Right atrium auricular region (tissue), 2 donors: ENCODE results near the gene LINC00237. TPM values are rescaled to one million over a fixed set of nuclear protein-coding genes. Genes with fewer than 3 reads are reported as not detected.

Source experiments
- DNase-seq: peaks from one replicate; pipeline ENCODE4 v3.0.0-alpha.2; 2019; ENCODE audit warnings: low spot score
- H3K27ac ChIP-seq, 2 donors: fragments of 200-600 bp; sonication (generic); 1 replicate in 1 of 2; 2 replicates in 1 of 2; pipeline ENCODE4 v1.5.1; 2016 to 2019
- H3K27me3 ChIP-seq, 2 donors: fragments of 200-600 bp; sonication (generic); one replicate each; pipeline versions ENCODE4 v1.5.1 to v1.6.0; 2017 to 2019
- H3K36me3 ChIP-seq: fragments of 200-600 bp; sonication (generic); one replicate; pipeline ENCODE4 v1.5.1; 2016
- H3K4me1 ChIP-seq, 2 donors: fragments of 200-600 bp; sonication (generic); one replicate each; pipeline versions ENCODE4 v1.5.1 to v1.6.0; 2017 to 2019
- H3K4me3 ChIP-seq, 2 donors: fragments of 200-600 bp; sonication (generic); 1 replicate in 1 of 2; 2 replicates in 1 of 2; pipeline ENCODE4 v1.5.1; 2017 to 2019; ENCODE audit warnings: mild to moderate bottlenecking in 1 of 2, moderate library complexity in 1 of 2
- H3K9me3 ChIP-seq, 2 donors: fragments of 200-600 bp; sonication (generic); one replicate each; pipeline ENCODE4 v1.5.1; 2019
- total RNA-seq, 2 donors: library from RNA; depleted of rRNA; stranded (reverse); fragments of >200 nt; gene quantifications; one replicate each; pipeline ENCODE4 v1.1.0, GENCODE V29; 2016
- TF ChIP-seq, protein P1 (sequence below), 2 donors: fragments of 200-600 bp; sonication (generic); IDR thresholded peaks; one replicate each; pipeline ENCODE4 v1.5.1; 2019; ENCODE audit warnings: antibody characterized with exemption in 2 of 2

LINC00237 gene
- total RNA-seq, 2 donors from 2014 or later = not detected

DNA sequence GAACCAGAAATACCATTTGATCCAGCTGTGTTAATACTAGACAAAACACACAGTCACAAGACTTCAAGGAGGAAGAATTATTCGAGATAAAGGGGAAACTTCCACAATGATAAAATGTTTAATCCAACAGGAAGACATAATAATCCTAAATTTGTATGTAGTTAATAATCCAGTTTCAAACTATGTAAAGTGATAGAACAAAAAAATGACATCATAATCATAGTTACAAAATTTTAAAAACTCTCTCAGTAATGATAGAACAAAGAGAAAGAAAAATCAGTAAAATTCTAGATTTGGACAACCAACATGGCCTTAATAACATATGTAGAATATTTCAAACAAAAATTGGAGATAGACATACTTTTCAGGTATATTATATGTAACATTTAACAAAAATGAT lies 38.9 kb downstream of the LINC00237 start:
- H3K4me3 ChIP-seq = no peak overlapping the region
- no peak overlapping the region for H3K27ac ChIP-seq
- DNase-seq = no peak
- H3K9me3 ChIP-seq = no peaks in the 10 kb centered on the region
- no peaks in the 10 kb centered on the region for H3K36me3 ChIP-seq
- TF ChIP-seq, protein P1, sequence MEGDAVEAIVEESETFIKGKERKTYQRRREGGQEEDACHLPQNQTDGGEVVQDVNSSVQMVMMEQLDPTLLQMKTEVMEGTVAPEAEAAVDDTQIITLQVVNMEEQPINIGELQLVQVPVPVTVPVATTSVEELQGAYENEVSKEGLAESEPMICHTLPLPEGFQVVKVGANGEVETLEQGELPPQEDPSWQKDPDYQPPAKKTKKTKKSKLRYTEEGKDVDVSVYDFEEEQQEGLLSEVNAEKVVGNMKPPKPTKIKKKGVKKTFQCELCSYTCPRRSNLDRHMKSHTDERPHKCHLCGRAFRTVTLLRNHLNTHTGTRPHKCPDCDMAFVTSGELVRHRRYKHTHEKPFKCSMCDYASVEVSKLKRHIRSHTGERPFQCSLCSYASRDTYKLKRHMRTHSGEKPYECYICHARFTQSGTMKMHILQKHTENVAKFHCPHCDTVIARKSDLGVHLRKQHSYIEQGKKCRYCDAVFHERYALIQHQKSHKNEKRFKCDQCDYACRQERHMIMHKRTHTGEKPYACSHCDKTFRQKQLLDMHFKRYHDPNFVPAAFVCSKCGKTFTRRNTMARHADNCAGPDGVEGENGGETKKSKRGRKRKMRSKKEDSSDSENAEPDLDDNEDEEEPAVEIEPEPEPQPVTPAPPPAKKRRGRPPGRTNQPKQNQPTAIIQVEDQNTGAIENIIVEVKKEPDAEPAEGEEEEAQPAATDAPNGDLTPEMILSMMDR (IDR thresholded peaks at IDR 0.05) = no peak
- H3K27me3 ChIP-seq = no peaks in the 10 kb centered on the region
- H3K4me1 ChIP-seq = no peaks in the 10 kb centered on the region

DNA sequence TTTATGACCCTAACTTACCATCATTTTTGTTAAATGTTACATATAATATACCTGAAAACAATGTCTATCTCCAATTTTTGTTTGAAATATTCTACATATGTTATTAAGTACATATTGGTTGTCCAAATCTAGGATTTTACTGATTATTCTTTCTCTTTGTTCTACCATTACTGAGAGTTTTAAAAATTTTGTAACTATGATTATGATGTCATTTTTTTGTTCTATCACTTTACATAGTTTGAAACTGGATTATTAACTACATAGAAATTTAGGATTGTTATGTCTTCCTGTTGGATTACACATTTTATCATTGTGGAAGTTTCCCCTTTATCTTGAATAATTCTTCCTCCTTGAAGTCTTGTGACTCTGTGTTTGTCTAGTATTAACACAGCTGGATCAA lies 41.2 kb downstream of the LINC00237 start:
- H3K4me3 ChIP-seq = no peak overlapping the region
- H3K9me3 ChIP-seq = no peaks in the 10 kb centered on the region
- no peaks in the 10 kb centered on the region for H3K36me3 ChIP-seq
- no peaks in the 10 kb centered on the region for H3K27me3 ChIP-seq
- H3K4me1 ChIP-seq = no peaks in the 10 kb centered on the region
- DNase-seq = no peak
- TF ChIP-seq, protein P1 (IDR thresholded peaks at IDR 0.05) = no peak
- no peak overlapping the region for H3K27ac ChIP-seq

DNA sequence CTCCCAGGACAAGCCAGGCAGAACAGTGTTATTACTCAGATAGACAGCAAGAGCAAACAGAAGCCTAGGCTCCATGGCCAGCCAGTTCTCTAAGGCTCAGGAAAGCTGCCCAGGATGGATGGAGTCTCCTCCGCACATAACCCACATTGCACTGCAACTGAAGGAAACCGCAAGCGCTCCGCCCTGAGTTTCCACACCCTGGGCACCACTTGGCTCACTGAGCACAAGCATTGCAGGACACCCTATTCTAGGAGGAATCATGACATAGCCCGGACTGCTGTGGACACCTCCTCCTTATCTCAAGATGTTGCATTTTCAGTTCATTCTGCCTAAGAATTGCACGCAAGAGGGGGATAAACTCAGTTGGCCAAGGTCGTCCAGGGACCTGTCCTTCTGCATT lies 42.9 kb downstream of the LINC00237 start:
- Histone ChIP-seq H3K27ac (no peak overlapping the region), H3K36me3 (no peaks in the 10 kb centered on the region), H3K4me1 (no peaks in the 10 kb centered on the region), H3K27me3 (no peaks in the 10 kb centered on the region), H3K4me3 (no peak overlapping the region), H3K9me3 (no peaks in the 10 kb centered on the region)
- DNase-seq = no peak
- TF ChIP-seq, protein P1 (IDR thresholded peaks at IDR 0.05) = no peak

DNA sequence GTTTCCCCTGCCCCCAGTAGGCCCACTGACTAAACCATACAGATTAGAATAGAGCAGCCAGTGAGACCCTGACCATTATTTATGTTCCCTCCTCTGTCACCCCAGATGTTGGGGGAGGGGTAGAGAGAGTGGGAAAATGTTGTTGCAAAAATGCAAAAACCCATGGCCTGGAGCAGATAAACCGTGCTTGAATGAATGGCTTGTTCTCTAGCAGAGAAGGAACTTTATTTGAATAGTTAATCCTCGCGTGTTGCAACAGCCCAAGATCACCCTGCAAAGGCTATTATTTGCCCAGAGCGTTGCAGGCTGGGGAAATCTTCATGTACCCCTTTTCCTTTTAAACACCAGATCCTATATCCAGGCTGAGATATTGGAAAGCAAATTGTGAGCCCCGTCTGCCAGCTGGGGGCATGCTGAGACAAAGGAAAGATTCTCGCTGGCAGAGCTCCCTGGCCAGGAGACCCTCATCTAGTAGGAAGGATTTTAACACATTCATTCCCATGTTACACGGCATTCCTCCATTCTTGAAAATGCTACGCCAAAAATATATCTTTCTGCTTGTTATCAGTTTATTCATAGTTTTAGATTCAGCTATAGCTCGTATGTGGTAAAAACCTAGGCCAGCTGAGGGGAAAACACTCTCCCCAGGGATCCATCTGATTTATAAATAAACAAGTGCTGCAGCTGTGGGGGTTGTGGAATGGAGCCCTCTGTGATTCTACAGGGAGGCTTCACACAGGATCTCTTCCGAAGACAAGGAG lies 53.0 kb downstream of the LINC00237 start:
- H3K4me3 ChIP-seq = no peak overlapping the region
- DNase-seq = no peak
- no peaks in the 10 kb centered on the region for H3K36me3 ChIP-seq
- no peaks in the 10 kb centered on the region for H3K4me1 ChIP-seq
- no peaks in the 10 kb centered on the region for H3K9me3 ChIP-seq
- TF ChIP-seq, protein P1 (IDR thresholded peaks at IDR 0.05) = no peak
- H3K27ac ChIP-seq = no peak overlapping the region
- no peaks in the 10 kb centered on the region for H3K27me3 ChIP-seq

DNA sequence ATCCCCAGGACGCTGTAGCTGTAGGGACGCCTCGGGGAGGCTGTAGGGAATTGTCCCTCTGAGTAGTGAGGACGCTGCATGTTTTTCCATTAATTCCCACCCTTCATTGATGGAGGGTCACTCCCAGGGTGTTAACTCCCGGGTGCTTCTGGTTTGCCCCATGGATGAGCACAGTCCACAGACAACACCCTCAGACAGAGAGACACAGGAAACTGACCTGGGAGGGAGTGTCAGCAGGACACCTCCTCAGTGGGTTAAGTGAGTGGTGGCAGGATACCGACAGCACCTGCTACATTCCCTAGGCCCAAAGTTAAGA lies 53.5 kb downstream of the LINC00237 start:
- H3K4me1 ChIP-seq = no peaks in the 10 kb centered on the region
- H3K27ac ChIP-seq = no peak overlapping the region
- H3K4me3 ChIP-seq = no peak overlapping the region
- TF ChIP-seq, protein P1 (IDR thresholded peaks at IDR 0.05) = no peak
- no peaks in the 10 kb centered on the region for H3K9me3 ChIP-seq
- DNase-seq = no peak
- H3K36me3 ChIP-seq = no peaks in the 10 kb centered on the region
- H3K27me3 ChIP-seq = no peaks in the 10 kb centered on the region

DNA sequence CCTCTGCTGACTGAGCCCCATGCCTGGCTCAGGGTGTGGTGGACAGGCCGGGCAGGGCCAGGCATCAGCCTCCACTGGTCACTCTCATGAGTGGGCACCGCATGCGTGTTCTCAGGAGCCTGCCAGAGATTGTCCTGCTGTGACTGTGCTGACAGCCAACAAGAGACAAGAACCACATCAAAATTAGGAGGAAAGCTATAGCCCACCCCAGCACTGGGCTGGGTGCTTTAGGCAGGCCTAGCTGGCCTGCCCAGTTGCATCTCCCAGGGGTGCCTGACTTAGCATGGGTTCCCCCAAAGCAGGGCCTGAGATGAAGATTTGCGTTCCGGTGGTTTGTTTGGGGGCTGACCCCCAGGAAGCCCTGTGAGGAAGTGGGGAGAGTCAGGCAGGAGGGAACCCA lies 53.9 kb downstream of the LINC00237 start:
- H3K4me1 ChIP-seq = no peaks in the 10 kb centered on the region
- H3K27ac ChIP-seq = no peak overlapping the region
- TF ChIP-seq, protein P1 (IDR thresholded peaks at IDR 0.05) = no peak
- H3K36me3 ChIP-seq = no peaks in the 10 kb centered on the region
- no peaks in the 10 kb centered on the region for H3K27me3 ChIP-seq
- no peak for DNase-seq
- H3K4me3 ChIP-seq = no peak overlapping the region
- no peaks in the 10 kb centered on the region for H3K9me3 ChIP-seq
